Gastrocnemius medialis (tissue), 4 donors: ENCODE results near the gene LMO7. TPM values are rescaled to one million over a fixed set of nuclear protein-coding genes. Genes with fewer than 3 reads are reported as not detected.

ENCODE experiments used
- ATAC-seq, 2 donors: fragments of 150-250 bp; one replicate each; pipeline ENCODE4 v1.9.1; 2016
- DNase-seq, 2 donors: peaks; one replicate each; pipeline ENCODE4 v3.0.0-alpha.2; 2019
- H3K27ac ChIP-seq, 4 donors: fragments of 200-600 bp; sonication (generic); 1 replicate in 1 of 4; 2 replicates in 3 of 4; pipeline ENCODE4 v1.5.1; 2016 to 2018; ENCODE audit warnings: mild to moderate bottlenecking in 2 of 4, moderate library complexity in 1 of 4
- H3K27me3 ChIP-seq, 3 donors: fragments of 200-600 bp; sonication (generic) in 2 of 3; 1 replicate in 1 of 3; 2 replicates in 2 of 3; pipeline versions ENCODE4 v1.5.1 to v1.6.0; 2016 to 2019; ENCODE audit warnings: mild to moderate bottlenecking in 1 of 3, moderate library complexity in 1 of 3
- H3K36me3 ChIP-seq, 2 donors: fragments of 200-600 bp; sonication (generic) in 1 of 2; one replicate each; pipeline ENCODE4 v1.5.1; 2017 to 2018
- H3K4me1 ChIP-seq, 2 donors: fragments of 200-600 bp; sonication (generic) in 1 of 2; one replicate each; pipeline ENCODE4 v1.5.1; 2016 to 2017; ENCODE audit warnings: mild to moderate bottlenecking in 2 of 2
- H3K4me3 ChIP-seq, 4 donors: fragments of 200-600 bp; sonication (generic) in 3 of 4; 1 replicate in 1 of 4; 2 replicates in 3 of 4; pipeline ENCODE4 v1.5.1; 2016 to 2019; ENCODE audit warnings: mild to moderate bottlenecking in 2 of 4
- H3K9me3 ChIP-seq, 3 donors: fragments of 200-600 bp; sonication (generic) in 2 of 3; 1 replicate in 1 of 3; 2 replicates in 2 of 3; pipeline ENCODE4 v1.5.1; 2016 to 2019
- CTCF ChIP-seq, 5 experiments: fragments of 450-650 bp in 3 of 5; fragments of 200-600 bp in 2 of 5; sonication (generic) in 2 of 5; IDR thresholded peaks in 4 of 5; conservative IDR thresholded peaks in 1 of 5; 1 replicate in 4 of 5; 2 replicates in 1 of 5; pipeline ENCODE4 v1.5.1; 2016 to 2019; ENCODE audit warnings: antibody characterized with exemption in 5 of 5, mild to moderate bottlenecking in 3 of 5, moderate library complexity in 3 of 5
- POLR2A ChIP-seq, 2 donors: fragments of 450-650 bp; IDR thresholded peaks; one replicate each; pipeline ENCODE4 v1.6.1; 2017; ENCODE audit warnings: antibody characterized with exemption in 2 of 2, mild to moderate bottlenecking in 2 of 2, moderate library complexity in 2 of 2
- in situ Hi-C, 4 donors: fragments of 200-750 bp; cut with MboI; loops; one replicate each; pipeline versions ENCODE4 v1.15.0 to v1.8.0; 2017; ENCODE audit warnings: low sequenced_read_pairs in 4 of 4
- intact Hi-C: fragments of 100-400 bp; cut with DNase I; formaldehyde crosslinking; loops from one replicate; pipeline ENCODE4 v1.15.1; 2023; ENCODE audit warnings: low total_unique reads
- total RNA-seq, 4 donors: library from RNA; depleted of rRNA; stranded (reverse); fragments of >200 nt; gene quantifications; one replicate each; pipeline versions ENCODE4 v1.1.0 to v1.2.3, GENCODE V29; 2016

The LMO7 gene
- total RNA-seq, 4 donors from 2014 or later = 68.3 to 134 (median 95.9) TPM

GRCh38 chr13:75832812-75833211, 196.7 kb downstream of the LMO7 start:
- intact Hi-C loops (no loop called here), in situ Hi-C loops (loop anchor here in 2 of 4 donors (10.0 to 25.0 kb wide), 2 partner anchors 121 to 138 kb away; no protein-coding TSS in a partner anchor)
- Histone ChIP-seq H3K4me1 (peaks cover 41 to 44% of the 10 kb centered on the region in 2 donors), H3K9me3 (no peaks in the 10 kb centered on the region), H3K27me3 (no peaks in the 10 kb centered on the region), H3K36me3 (peaks cover 0 to 4% of the 10 kb centered on the region in 2 donors), H3K27ac (peak overlapping the region in 3 of 4 donors; percentile 4 to 60 (median 45)), H3K4me3 (no peak overlapping the region)
- no peak for TF ChIP-seq POLR2A (IDR thresholded peaks at IDR 0.05)
- no peak for TF ChIP-seq CTCF (IDR thresholded peaks at IDR 0.05 in 4 of 5, conservative IDR thresholded peaks at IDR 0.05 in 1 of 5)
- DNase-seq (peak in 1 of 2 donors; percentile 26), ATAC-seq (peak; percentile 54 to 75)

GRCh38 chr13:75836441-75836840, 200.3 kb downstream of the LMO7 start:
- TF ChIP-seq CTCF (IDR thresholded peaks at IDR 0.05 in 4 of 5, conservative IDR thresholded peaks at IDR 0.05 in 1 of 5) = no peak
- TF ChIP-seq POLR2A (IDR thresholded peaks at IDR 0.05) = no peak
- peak overlapping the region in 3 of 4 donors; percentile 4 to 60 (median 41) for H3K27ac ChIP-seq
- H3K9me3 ChIP-seq = no peaks in the 10 kb centered on the region
- H3K4me1 ChIP-seq = peaks cover 41 to 44% of the 10 kb centered on the region in 2 donors
- peak in 1 of 2 donors; percentile 36 for DNase-seq
- H3K36me3 ChIP-seq = peaks cover 0 to 18% of the 10 kb centered on the region in 2 donors
- intact Hi-C loops = no loop called here
- no peaks in the 10 kb centered on the region for H3K27me3 ChIP-seq
- H3K4me3 ChIP-seq = no peak overlapping the region
- in situ Hi-C loops = loop anchor here in 2 of 4 donors (10.0 to 25.0 kb wide), 2 partner anchors 124 to 142 kb away; no protein-coding TSS in a partner anchor
- peak; percentile 49 to 68 for ATAC-seq

GRCh38 chr13:75838366-75839005, 202.4 kb downstream of the LMO7 start:
- peak overlapping the region in 2 of 4 donors; percentile 19 to 34 for H3K27ac ChIP-seq
- H3K9me3 ChIP-seq = no peaks in the 10 kb centered on the region
- H3K36me3 ChIP-seq = peaks cover 0 to 34% of the 10 kb centered on the region in 2 donors
- ATAC-seq (peak in 1 of 2 donors; percentile 57), DNase-seq (no peak)
- H3K4me3 ChIP-seq = no peak overlapping the region
- in situ Hi-C loops (loop anchor here in 2 of 4 donors (10.0 to 25.0 kb wide), 2 partner anchors 126 to 144 kb away; no protein-coding TSS in a partner anchor), intact Hi-C loops (loop anchor here (2.0 kb wide), 1 partner anchor 142 kb away; no protein-coding TSS in a partner anchor)
- peaks cover 28 to 32% of the 10 kb centered on the region in 2 donors for H3K4me1 ChIP-seq
- no peak for TF ChIP-seq POLR2A (IDR thresholded peaks at IDR 0.05)
- no peak for TF ChIP-seq CTCF (IDR thresholded peaks at IDR 0.05 in 4 of 5, conservative IDR thresholded peaks at IDR 0.05 in 1 of 5)
- H3K27me3 ChIP-seq = no peaks in the 10 kb centered on the region

GRCh38 chr13:75839406-75839805, 203.3 kb downstream of the LMO7 start:
- Histone ChIP-seq H3K27ac (peak overlapping the region in 1 of 4 donors; percentile 19), H3K4me3 (no peak overlapping the region), H3K36me3 (peaks cover 0 to 41% of the 10 kb centered on the region in 2 donors), H3K27me3 (no peaks in the 10 kb centered on the region), H3K9me3 (no peaks in the 10 kb centered on the region), H3K4me1 (peaks cover 19 to 27% of the 10 kb centered on the region in 2 donors)
- no peak for DNase-seq
- in situ Hi-C loops = loop anchor here in 2 of 4 donors (10.0 to 25.0 kb wide), 2 partner anchors 127 to 145 kb away; no protein-coding TSS in a partner anchor
- TF ChIP-seq CTCF (IDR thresholded peaks at IDR 0.05 in 4 of 5, conservative IDR thresholded peaks at IDR 0.05 in 1 of 5) (no peak), POLR2A (IDR thresholded peaks at IDR 0.05) (no peak)
- intact Hi-C loops = loop anchor here (2.0 kb wide), 1 partner anchor 143 kb away; no protein-coding TSS in a partner anchor
- no peak for ATAC-seq
